ENCODE data around the gene SNAP29.

SNAP29 gene

DNA sequence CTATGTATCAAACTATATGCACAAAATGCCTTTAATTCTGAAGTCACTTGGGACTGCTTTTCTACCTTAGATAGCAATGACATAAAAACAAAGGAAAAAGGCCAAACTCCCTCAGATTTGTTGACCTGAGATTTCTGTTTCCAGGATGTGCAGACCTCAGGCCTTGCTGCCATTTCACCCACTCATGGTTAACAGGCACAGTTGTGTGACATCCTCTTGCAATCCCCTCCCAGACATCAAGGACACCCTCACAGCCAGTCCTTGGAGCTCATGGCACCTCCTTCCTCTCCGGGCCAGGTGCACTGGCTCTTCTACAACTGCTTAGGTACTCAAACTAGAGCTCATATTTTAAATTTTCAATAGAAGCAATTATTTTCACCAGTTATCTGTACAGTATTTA, 47.6 kb upstream of the SNAP29 start:
- H3K4me3 ChIP-seq (replicated peaks; ENCODE audit: insufficient read depth, low read length): no peak overlapping the region
- H3K27ac ChIP-seq (replicated peaks): no peak overlapping the region
- DNase-seq (ENCODE audit: low read depth in 1 of 2, low spot score in 1 of 2): no peak
- TF ChIP-seq SPI1 (IDR thresholded peaks at IDR 0.05; ENCODE audit: borderline replicate concordance, low read depth) (no peak), GABPA (IDR thresholded peaks at IDR 0.05; ENCODE audit: low read depth) (no peak), POLR2AphosphoS5 (IDR thresholded peaks at IDR 0.05; ENCODE audit: low read depth) (no peak)
- TF ChIP-seq, protein P1, sequence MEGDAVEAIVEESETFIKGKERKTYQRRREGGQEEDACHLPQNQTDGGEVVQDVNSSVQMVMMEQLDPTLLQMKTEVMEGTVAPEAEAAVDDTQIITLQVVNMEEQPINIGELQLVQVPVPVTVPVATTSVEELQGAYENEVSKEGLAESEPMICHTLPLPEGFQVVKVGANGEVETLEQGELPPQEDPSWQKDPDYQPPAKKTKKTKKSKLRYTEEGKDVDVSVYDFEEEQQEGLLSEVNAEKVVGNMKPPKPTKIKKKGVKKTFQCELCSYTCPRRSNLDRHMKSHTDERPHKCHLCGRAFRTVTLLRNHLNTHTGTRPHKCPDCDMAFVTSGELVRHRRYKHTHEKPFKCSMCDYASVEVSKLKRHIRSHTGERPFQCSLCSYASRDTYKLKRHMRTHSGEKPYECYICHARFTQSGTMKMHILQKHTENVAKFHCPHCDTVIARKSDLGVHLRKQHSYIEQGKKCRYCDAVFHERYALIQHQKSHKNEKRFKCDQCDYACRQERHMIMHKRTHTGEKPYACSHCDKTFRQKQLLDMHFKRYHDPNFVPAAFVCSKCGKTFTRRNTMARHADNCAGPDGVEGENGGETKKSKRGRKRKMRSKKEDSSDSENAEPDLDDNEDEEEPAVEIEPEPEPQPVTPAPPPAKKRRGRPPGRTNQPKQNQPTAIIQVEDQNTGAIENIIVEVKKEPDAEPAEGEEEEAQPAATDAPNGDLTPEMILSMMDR (IDR thresholded peaks at IDR 0.05; ENCODE audit: insufficient read depth, low read length): no peak
- TF ChIP-seq, protein P2, sequence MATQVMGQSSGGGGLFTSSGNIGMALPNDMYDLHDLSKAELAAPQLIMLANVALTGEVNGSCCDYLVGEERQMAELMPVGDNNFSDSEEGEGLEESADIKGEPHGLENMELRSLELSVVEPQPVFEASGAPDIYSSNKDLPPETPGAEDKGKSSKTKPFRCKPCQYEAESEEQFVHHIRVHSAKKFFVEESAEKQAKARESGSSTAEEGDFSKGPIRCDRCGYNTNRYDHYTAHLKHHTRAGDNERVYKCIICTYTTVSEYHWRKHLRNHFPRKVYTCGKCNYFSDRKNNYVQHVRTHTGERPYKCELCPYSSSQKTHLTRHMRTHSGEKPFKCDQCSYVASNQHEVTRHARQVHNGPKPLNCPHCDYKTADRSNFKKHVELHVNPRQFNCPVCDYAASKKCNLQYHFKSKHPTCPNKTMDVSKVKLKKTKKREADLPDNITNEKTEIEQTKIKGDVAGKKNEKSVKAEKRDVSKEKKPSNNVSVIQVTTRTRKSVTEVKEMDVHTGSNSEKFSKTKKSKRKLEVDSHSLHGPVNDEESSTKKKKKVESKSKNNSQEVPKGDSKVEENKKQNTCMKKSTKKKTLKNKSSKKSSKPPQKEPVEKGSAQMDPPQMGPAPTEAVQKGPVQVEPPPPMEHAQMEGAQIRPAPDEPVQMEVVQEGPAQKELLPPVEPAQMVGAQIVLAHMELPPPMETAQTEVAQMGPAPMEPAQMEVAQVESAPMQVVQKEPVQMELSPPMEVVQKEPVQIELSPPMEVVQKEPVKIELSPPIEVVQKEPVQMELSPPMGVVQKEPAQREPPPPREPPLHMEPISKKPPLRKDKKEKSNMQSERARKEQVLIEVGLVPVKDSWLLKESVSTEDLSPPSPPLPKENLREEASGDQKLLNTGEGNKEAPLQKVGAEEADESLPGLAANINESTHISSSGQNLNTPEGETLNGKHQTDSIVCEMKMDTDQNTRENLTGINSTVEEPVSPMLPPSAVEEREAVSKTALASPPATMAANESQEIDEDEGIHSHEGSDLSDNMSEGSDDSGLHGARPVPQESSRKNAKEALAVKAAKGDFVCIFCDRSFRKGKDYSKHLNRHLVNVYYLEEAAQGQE (IDR thresholded peaks at IDR 0.05; ENCODE audit: insufficient replicate concordance, low read depth): no peak
- no peaks in the 10 kb centered on the region for H3K27me3 ChIP-seq (ENCODE audit: insufficient read depth, poor library complexity, severe bottlenecking)

DNA sequence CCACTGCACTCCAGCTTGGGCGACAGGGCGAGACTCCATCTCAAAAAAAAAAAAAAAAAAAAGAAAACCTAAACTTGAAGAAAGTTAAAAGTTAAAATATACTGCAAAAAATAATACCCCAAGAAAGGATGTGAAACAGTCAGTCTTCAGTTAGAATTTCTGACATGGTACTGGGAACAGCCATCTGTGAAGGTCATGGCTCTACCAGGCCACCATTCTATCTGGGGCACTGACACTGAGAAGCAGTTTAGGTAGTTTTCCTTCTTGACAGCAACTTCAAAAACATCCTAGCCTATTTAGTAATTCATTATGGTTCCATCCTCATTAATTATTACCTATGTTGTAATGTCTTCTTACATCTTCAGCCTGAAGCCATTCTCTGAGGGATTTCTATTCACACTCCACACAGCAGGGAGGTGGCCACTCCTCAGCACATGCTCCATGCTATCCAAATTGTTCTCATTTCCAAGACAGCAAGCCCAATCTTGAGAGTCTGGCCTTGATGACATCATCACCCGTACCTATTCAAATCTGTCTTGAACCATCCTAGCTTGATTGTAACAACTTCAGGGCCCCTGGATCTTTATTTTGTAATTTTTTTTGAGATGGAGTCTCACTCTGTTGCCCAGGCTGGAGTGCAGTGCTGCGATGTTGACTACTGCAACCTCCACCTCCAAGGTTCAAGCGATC, 46.7 kb upstream of the SNAP29 start:
- no peak overlapping the region for H3K27ac ChIP-seq (replicated peaks)
- H3K27me3 ChIP-seq (ENCODE audit: insufficient read depth, poor library complexity, severe bottlenecking): no peaks in the 10 kb centered on the region
- no peak for TF ChIP-seq SPI1 (IDR thresholded peaks at IDR 0.05; ENCODE audit: borderline replicate concordance, low read depth)
- TF ChIP-seq, protein P2 (IDR thresholded peaks at IDR 0.05; ENCODE audit: insufficient replicate concordance, low read depth): no peak
- TF ChIP-seq GABPA (IDR thresholded peaks at IDR 0.05; ENCODE audit: low read depth): no peak
- no peak overlapping the region for H3K4me3 ChIP-seq (replicated peaks; ENCODE audit: insufficient read depth, low read length)
- no peak for DNase-seq (ENCODE audit: low read depth in 1 of 2, low spot score in 1 of 2)

DNA sequence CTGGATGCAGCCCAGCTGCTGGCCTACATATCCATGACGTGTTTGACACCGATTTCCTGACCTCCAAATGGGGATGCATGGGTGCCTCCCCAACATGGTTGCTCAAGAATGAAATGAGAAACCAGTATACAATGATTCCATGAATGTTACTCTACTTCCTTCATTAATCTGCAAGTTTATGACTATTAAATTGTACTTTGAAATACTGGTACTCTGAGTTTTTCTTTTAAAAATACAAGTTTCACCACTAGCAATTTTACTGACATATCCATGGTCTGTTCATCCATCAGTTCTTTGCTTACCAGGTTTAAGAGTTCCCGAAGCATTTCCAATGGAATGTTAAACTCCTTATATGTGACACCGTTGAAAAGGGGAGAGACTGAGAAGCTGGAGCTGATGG, 45.8 kb upstream of the SNAP29 start:
- Histone ChIP-seq H3K27ac (replicated peaks) (no peak overlapping the region), H3K4me3 (replicated peaks; ENCODE audit: insufficient read depth, low read length) (no peak overlapping the region), H3K27me3 (ENCODE audit: insufficient read depth, poor library complexity, severe bottlenecking) (no peaks in the 10 kb centered on the region)
- TF ChIP-seq, protein P2 (IDR thresholded peaks at IDR 0.05; ENCODE audit: insufficient replicate concordance, low read depth): no peak
- no peak for TF ChIP-seq GABPA (IDR thresholded peaks at IDR 0.05; ENCODE audit: low read depth)
- no peak for TF ChIP-seq SPI1 (IDR thresholded peaks at IDR 0.05; ENCODE audit: borderline replicate concordance, low read depth)
- TF ChIP-seq, protein P1 (IDR thresholded peaks at IDR 0.05; ENCODE audit: insufficient read depth, low read length): no peak
- TF ChIP-seq POLR2AphosphoS5 (IDR thresholded peaks at IDR 0.05; ENCODE audit: low read depth): no peak
- DNase-seq (ENCODE audit: low read depth in 1 of 2, low spot score in 1 of 2): no peak

All from HL-60 (cell line).